ENCODE data around the gene DIP2C.
"Not testable (repeated sequence)": the region's sequence is repeated elsewhere in the genome, so short reads cannot be mapped to it uniquely, and the experiment has no call there.

The DIP2C gene

DNA sequence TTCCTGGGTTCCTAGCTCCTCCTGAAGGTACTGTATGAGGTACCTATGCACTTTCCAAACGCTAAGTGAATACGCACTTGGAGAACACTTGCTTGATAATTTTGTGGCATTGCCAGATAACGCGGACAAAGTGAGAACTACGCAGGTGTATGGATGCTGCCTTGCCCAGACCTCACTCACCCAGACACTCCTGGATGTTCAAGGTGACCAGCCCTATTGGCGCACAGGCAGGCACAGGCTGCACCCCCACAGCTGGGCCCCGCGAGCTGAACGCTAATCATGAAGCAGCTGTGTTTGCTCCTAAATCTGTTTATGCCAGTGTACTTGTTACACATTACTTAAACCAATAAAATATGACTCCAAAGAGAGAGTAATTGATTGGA is 27.3 kb downstream of the DIP2C start:
- Mint-ChIP-seq H3K27me3 (peaks cover 1% of the 10 kb centered on the region), H3K9me3 (ENCODE audit: low read depth) (no peaks in the 10 kb centered on the region), H3K4me1 (ENCODE audit: low read depth) (peaks cover 2% of the 10 kb centered on the region), H3K4me3 (no peak overlapping the region), H3K36me3 (no peaks in the 10 kb centered on the region), H3K27ac (no peak overlapping the region)

DNA sequence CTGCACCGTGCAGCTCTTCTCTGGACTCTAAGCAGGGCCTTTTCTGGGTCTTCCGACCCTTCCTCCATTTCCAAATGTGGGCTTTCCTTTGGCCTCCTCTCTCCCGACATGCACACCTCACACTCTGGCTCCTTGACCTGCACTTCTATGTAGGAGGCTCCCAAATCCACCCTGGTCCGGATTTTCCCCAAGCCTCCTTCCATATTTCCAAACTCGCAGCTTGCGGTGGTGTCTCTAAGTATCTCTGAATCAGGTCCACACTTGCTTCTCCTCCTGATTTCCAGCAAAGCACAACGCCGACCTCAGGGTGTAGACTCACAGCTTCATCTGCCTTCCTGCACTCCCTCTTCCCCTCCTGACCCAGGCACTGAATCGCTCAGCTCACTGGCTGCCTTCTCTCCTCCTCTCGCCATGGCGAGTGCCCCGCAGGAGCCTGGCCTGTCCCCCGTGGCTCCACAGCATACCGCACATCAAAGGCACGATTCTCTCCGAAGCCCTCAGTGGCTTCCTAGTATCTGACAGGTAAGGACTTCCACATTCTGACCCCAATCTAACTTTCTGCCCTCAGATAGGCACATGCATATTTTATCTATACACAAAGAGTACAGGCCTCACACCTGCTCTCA is 27.8 kb downstream of the DIP2C start:
- H3K4me3 Mint-ChIP-seq, result no peak overlapping the region
- no peak overlapping the region for H3K27ac Mint-ChIP-seq
- no peaks in the 10 kb centered on the region for H3K36me3 Mint-ChIP-seq
- no peaks in the 10 kb centered on the region for H3K9me3 Mint-ChIP-seq (ENCODE audit: low read depth)
- peaks cover 1% of the 10 kb centered on the region for H3K27me3 Mint-ChIP-seq
- peaks cover 2% of the 10 kb centered on the region for H3K4me1 Mint-ChIP-seq (ENCODE audit: low read depth)

DNA sequence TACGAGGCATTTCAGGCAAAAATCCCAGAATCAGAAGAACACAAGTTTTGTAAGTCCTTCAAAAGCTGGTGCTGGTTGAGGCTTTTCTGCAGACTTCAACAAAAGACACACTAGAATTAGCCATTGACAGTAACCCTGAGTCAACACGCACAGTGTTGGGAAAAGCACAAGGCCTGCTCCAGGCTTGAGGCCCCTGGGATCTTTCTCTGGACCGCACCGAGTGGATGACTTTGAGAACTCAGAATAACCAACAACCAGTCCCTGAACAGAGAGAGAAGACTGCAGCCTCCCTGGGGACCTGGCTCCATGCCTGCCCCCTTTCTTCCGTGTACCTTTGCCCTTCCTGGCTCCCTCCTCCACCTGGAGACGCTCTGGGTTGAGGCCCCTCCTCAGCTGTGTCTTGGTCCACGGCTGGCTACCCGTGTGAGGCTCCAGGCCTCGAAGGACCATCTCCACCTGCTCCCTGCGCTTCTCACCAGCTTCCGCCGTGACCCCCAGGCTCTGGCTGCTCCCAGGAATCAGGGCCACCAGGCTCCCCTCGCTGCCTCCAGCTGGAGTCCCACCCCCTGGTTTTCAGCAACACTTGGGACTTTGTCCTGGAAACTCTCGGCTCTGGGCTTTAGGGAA is 28.4 kb downstream of the DIP2C start:
- Mint-ChIP-seq H3K4me3 (no peak overlapping the region), H3K27ac (no peak overlapping the region), H3K36me3 (no peaks in the 10 kb centered on the region), H3K27me3 (peaks cover 1% of the 10 kb centered on the region), H3K4me1 (ENCODE audit: low read depth) (peaks cover 2% of the 10 kb centered on the region), H3K9me3 (ENCODE audit: low read depth) (no peaks in the 10 kb centered on the region)

- Mint-ChIP-seq H3K36me3 (no peaks in the 10 kb centered on the region), H3K9me3 (ENCODE audit: low read depth) (no peaks in the 10 kb centered on the region), H3K27me3 (peaks cover 1% of the 10 kb centered on the region), H3K27ac (no peak overlapping the region), H3K4me3 (no peak overlapping the region), H3K4me1 (ENCODE audit: low read depth) (peaks cover 2% of the 10 kb centered on the region)
Measured at GRCh38 chr10:660413-660969, 29.0 kb downstream of the DIP2C start.

DNA sequence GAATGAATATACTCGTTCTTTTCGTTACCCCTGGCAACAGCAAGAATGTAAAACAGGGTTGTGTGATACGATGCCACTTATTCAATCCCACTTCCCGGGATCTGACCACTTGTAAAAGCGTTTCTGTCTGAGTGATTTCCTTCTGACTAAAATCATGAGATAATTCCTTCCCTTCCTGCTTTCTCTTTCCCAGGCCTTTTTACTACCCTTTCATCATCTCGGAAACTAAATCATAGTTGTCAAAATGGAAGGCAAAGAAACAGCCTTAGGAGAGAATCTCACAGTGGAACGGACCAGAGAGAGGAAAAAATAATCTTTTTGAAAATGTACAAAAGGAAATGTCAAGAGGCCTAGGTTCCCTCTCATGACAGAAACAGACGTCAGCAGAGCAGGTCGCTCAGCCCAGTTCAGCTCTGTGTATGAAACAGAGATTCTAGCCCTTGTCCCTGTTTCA is 29.8 kb downstream of the DIP2C start:
- Mint-ChIP-seq H3K27ac (no peak overlapping the region), H3K4me3 (no peak overlapping the region), H3K36me3 (no peaks in the 10 kb centered on the region), H3K27me3 (peaks cover 1% of the 10 kb centered on the region), H3K4me1 (ENCODE audit: low read depth) (peaks cover 2% of the 10 kb centered on the region), H3K9me3 (ENCODE audit: low read depth) (no peaks in the 10 kb centered on the region)

- H3K4me1 Mint-ChIP-seq (ENCODE audit: low read depth); H3K4me3 Mint-ChIP-seq; H3K27me3 Mint-ChIP-seq; H3K9me3 Mint-ChIP-seq (ENCODE audit: low read depth); H3K27ac Mint-ChIP-seq; H3K36me3 Mint-ChIP-seq: not testable (repeated sequence)
Measured at GRCh38 chr10:657816-658350, 31.6 kb downstream of the DIP2C start.

GRCh38 chr10:656883-657282 is 32.6 kb downstream of the DIP2C start:
- Mint-ChIP-seq H3K4me3 (no peak overlapping the region), H3K9me3 (ENCODE audit: low read depth) (no peaks in the 10 kb centered on the region), H3K36me3 (no peaks in the 10 kb centered on the region), H3K27ac (no peak overlapping the region), H3K4me1 (ENCODE audit: low read depth) (peaks cover 2% of the 10 kb centered on the region), H3K27me3 (no peaks in the 10 kb centered on the region)

DNA sequence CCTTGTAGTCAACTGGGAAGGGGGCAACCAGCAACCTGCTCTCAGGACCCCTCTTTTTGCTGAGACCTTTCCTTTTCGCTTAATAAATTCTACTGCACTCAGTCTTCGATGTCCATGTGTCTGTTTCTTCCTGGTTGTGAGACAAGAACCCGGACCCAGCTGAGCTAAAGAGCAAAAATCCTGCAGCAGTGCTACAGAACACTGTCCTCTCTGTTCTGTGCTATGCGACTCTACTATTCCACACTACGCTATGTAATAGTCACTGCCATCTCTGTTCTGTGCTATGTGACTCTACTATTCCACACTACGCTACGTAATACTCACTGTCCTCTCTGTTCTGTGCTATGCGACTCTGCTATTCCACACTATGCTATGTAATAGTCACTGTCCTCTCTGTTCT is 34.3 kb downstream of the DIP2C start:
- Mint-ChIP-seq H3K4me3 (no peak overlapping the region), H3K36me3 (no peaks in the 10 kb centered on the region), H3K27ac (no peak overlapping the region), H3K9me3 (ENCODE audit: low read depth) (no peaks in the 10 kb centered on the region), H3K27me3 (peaks cover 5% of the 10 kb centered on the region), H3K4me1 (ENCODE audit: low read depth) (peaks cover 2% of the 10 kb centered on the region)

- no peaks in the 10 kb centered on the region for H3K9me3 Mint-ChIP-seq (ENCODE audit: low read depth)
- no peak overlapping the region for H3K4me3 Mint-ChIP-seq
- H3K27me3 Mint-ChIP-seq, result peaks cover 6% of the 10 kb centered on the region
- H3K4me1 Mint-ChIP-seq (ENCODE audit: low read depth), result peaks cover under 1% of the 10 kb centered on the region
- H3K27ac Mint-ChIP-seq, result no peak overlapping the region
- no peaks in the 10 kb centered on the region for H3K36me3 Mint-ChIP-seq
Measured at GRCh38 chr10:654647-654996, 34.8 kb downstream of the DIP2C start.

- H3K36me3 Mint-ChIP-seq, result no peaks in the 10 kb centered on the region
- peaks cover 6% of the 10 kb centered on the region for H3K27me3 Mint-ChIP-seq
- no peaks in the 10 kb centered on the region for H3K4me1 Mint-ChIP-seq (ENCODE audit: low read depth)
- H3K27ac Mint-ChIP-seq, result no peak overlapping the region
- no peak overlapping the region for H3K4me3 Mint-ChIP-seq
- no peaks in the 10 kb centered on the region for H3K9me3 Mint-ChIP-seq (ENCODE audit: low read depth)
Measured at GRCh38 chr10:653991-654646, 35.3 kb downstream of the DIP2C start.

- not testable (repeated sequence) for H3K4me1 Mint-ChIP-seq (ENCODE audit: low read depth); H3K27ac Mint-ChIP-seq; H3K27me3 Mint-ChIP-seq; H3K4me3 Mint-ChIP-seq; H3K36me3 Mint-ChIP-seq; H3K9me3 Mint-ChIP-seq (ENCODE audit: low read depth)
Measured at GRCh38 chr10:652832-653459, 36.5 kb downstream of the DIP2C start.

DNA sequence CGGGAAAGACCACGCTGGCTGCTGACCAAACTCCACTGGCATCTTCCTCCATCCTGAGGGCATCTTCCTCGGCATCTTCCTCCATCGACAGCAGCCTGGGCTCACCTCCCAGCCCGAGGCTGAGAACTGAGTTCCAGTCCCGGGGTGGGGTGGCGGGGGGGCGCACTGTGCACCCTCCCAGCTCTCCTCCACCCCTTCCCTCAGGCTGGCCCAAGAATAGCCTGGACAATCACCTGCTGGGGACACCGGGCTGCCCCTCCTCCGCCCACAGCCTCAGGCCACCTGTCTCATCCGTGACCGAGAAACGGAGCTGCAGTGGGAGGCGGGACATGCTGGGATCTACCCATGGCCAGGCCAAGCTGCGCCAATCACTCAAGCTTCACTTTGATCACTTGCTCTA is 37.2 kb downstream of the DIP2C start:
- H3K4me1 Mint-ChIP-seq (ENCODE audit: low read depth), result no peaks in the 10 kb centered on the region
- H3K27me3 Mint-ChIP-seq, result peaks cover 6% of the 10 kb centered on the region
- H3K9me3 Mint-ChIP-seq (ENCODE audit: low read depth), result no peaks in the 10 kb centered on the region
- H3K36me3 Mint-ChIP-seq, result no peaks in the 10 kb centered on the region
- H3K27ac Mint-ChIP-seq, result no peak overlapping the region
- no peak overlapping the region for H3K4me3 Mint-ChIP-seq

- H3K4me3 Mint-ChIP-seq, result no peak overlapping the region
- H3K27ac Mint-ChIP-seq, result no peak overlapping the region
- H3K9me3 Mint-ChIP-seq (ENCODE audit: low read depth), result no peaks in the 10 kb centered on the region
- H3K36me3 Mint-ChIP-seq, result no peaks in the 10 kb centered on the region
- H3K4me1 Mint-ChIP-seq (ENCODE audit: low read depth), result no peaks in the 10 kb centered on the region
- H3K27me3 Mint-ChIP-seq, result peaks cover 6% of the 10 kb centered on the region
Measured at GRCh38 chr10:651692-652091, 37.8 kb downstream of the DIP2C start.

DNA sequence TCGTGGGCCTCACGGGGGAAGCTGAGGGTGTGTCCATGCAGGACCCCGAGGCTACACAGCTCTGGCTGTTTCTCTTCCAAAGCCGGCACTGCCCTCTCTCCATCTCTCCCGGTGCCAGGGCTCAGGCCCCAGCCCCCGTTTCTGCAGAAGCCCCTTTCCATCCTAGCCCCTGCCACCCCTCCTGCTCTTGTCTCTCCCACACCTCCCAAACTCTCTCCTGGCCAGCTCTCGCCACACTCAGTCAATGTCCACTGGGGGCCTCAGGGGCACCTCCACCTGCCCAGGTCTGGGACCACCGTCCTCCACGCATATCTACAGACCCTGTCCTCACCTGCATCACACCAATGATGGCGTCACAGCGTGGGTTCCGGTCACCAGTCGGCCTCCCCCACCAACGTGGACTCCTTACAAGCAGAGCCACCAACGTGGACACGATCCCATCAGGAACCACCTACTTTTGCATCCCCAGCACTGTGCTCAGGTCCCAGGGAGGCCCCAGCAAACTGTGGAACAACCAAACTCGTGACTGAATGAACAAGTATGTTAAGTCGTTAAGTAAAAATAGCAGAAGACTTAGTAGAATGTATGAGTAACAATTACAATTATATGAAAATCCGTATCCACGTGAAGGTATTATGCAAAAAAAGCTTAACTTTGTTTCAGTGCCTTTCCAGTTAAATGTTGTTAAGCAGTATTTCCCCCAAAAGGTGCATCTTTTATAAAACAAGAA is 38.4 kb downstream of the DIP2C start:
- H3K4me3 Mint-ChIP-seq, result no peak overlapping the region
- peaks cover 6% of the 10 kb centered on the region for H3K27me3 Mint-ChIP-seq
- H3K36me3 Mint-ChIP-seq, result no peaks in the 10 kb centered on the region
- no peaks in the 10 kb centered on the region for H3K9me3 Mint-ChIP-seq (ENCODE audit: low read depth)
- no peaks in the 10 kb centered on the region for H3K4me1 Mint-ChIP-seq (ENCODE audit: low read depth)
- no peak overlapping the region for H3K27ac Mint-ChIP-seq
